SJSA1 (cell line): Measurements from ENCODE around the gene RABGEF1. TPM values are rescaled to one million over a fixed set of nuclear protein-coding genes. Genes with fewer than 3 reads are reported as not detected.
"Not testable (repeated sequence)": the region's sequence is repeated elsewhere in the genome, so short reads cannot be mapped to it uniquely, and the experiment has no call there.

Experiments
- DNase-seq, 2 experiments: peaks; one replicate each; pipeline ENCODE4 v3.0.0-alpha.2; 2015 to 2020; ENCODE audit warnings: low spot score in 2 of 2, low read depth in 1 of 2
- H3K27ac ChIP-seq: fragments of 250-450 bp; sonication (Bioruptor Pico); 2 replicates; pipeline ENCODE4 v1.5.1; 2020; ENCODE audit warnings: mild to moderate bottlenecking, moderate library complexity
- H3K27me3 ChIP-seq: fragments of 250-450 bp; sonication (Bioruptor Pico); replicated peaks from 2 replicates; pipeline ENCODE4 v1.5.1; 2020; ENCODE audit warnings: mild to moderate bottlenecking, moderate library complexity
- H3K36me3 ChIP-seq: fragments of 250-450 bp; sonication (Bioruptor Pico); 2 replicates; pipeline ENCODE4 v1.5.1; 2020; ENCODE audit warnings: mild to moderate bottlenecking
- H3K4me1 ChIP-seq: fragments of 250-450 bp; sonication (Bioruptor Pico); replicated peaks from 2 replicates; pipeline ENCODE4 v1.6.1; 2021; ENCODE audit warnings: mild to moderate bottlenecking
- H3K4me3 ChIP-seq: fragments of 250-450 bp; sonication (Bioruptor Pico); 2 replicates; pipeline ENCODE4 v1.5.1; 2020; ENCODE audit warnings: mild to moderate bottlenecking
- H3K9me3 ChIP-seq: fragments of 250-450 bp; sonication (Bioruptor Pico); replicated peaks from 2 replicates; pipeline ENCODE4 v1.5.1; 2020; ENCODE audit warnings: mild to moderate bottlenecking
- total RNA-seq: library from RNA; depleted of rRNA; stranded (reverse); fragments of >200 nt; shearing (Covaris generic); gene quantifications from 2 replicates; pipeline ENCODE4 v1.2.3, GENCODE V29; 2014

The RABGEF1 gene
- total RNA-seq, 1 experiment from 2014 or later = 34.2 TPM

DNA sequence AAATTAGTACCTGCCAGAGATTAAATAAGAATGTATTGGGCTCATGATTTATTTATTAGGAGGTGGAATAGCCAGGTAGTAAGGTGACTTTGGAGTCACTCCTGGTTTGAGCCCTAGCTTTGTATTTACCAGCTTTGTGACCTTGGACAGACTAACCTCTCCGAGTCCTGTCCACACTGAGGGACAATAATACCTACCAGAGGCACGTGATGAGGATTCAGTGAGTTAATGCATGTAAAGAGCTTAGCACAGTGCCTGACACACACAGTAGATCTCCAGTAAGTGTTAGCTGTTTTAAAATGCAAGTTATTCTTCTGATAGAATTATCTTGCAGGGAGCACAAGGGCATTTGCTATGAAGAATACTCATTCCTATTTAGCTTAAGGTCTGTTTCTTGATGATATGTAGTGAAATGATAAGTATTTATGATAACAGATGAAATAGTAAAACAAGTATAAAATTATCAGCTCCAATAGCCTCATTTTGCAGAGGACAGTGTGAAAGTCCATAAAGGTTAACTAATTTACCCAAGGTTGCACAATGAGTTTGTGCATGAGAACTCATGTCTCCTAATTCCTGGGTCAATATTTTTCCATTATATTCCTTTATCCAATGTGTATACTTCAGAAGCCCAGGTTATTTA lies 36.4 kb downstream of the RABGEF1 start:
- Histone ChIP-seq H3K4me3 (no peak overlapping the region), H3K27ac (no peak overlapping the region), H3K9me3 (no peaks in the 10 kb centered on the region), H3K36me3 (peaks cover 33% of the 10 kb centered on the region), H3K4me1 (peaks cover 37% of the 10 kb centered on the region), H3K27me3 (no peaks in the 10 kb centered on the region)
- DNase-seq = no peak

DNA sequence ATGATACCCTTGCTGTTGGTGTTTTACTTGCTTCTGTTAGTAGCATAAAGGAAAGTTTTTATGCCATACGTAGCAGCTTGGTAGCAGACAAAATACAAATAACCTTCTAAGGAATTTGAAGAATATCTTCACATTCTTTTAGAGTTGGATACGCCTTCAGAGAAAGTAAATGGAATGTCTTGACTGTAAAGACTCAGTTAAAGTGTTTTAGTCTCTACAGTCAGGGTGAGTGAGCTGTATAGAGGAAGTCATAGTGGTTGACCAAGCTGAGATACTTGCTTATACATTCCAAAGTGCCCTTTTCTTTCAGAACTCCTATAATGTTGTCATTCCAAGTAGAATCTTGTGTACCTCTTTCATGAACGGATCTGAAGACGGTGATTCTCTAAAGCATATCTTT lies 37.7 kb downstream of the RABGEF1 start:
- peaks cover 39% of the 10 kb centered on the region for H3K4me1 ChIP-seq
- H3K9me3 ChIP-seq = no peaks in the 10 kb centered on the region
- peak in 1 of 2 experiments; percentile 52 for DNase-seq
- H3K4me3 ChIP-seq = no peak overlapping the region
- no peaks in the 10 kb centered on the region for H3K27me3 ChIP-seq
- peaks cover 33% of the 10 kb centered on the region for H3K36me3 ChIP-seq
- H3K27ac ChIP-seq = peak overlapping the region; percentile 64

DNA sequence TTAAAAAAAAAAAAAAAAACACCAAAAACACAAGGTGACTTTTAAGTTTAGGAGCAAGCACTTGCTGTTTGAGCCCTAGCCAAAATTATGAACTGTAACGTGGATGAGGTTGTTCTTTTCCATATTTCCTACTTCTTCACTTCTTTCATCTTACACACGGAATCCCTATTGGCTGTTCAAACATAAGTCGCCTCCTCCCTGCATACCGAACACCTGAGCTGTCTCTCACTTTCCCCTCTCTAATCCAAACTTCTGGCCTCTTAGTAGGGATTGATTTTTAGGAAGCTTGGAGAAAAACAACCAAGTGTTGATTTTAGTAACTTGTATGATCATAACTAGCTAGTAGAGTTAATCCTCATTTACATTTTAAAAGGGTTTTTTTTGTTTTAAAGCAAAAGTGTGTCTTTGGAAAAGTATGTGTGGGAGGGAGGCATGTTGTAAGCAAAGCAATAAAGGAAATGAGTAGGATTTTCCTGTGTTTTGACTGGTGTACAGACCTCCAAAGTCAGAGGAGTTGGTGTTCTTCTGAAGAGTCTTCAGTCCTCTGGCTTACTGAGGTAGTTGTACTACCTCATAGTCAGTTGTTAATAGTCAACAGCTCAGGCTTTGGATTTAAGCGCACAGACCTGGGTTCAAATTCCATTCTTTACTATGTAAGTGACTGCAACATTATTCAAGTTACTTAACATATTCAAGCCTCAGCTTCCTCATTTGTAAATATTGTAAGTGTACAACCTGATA lies 39.3 kb downstream of the RABGEF1 start:
- no peaks in the 10 kb centered on the region for H3K9me3 ChIP-seq
- peaks cover 35% of the 10 kb centered on the region for H3K4me1 ChIP-seq
- H3K27me3 ChIP-seq = no peaks in the 10 kb centered on the region
- no peak for DNase-seq
- H3K27ac ChIP-seq = no peak overlapping the region
- peaks cover 33% of the 10 kb centered on the region for H3K36me3 ChIP-seq
- no peak overlapping the region for H3K4me3 ChIP-seq

DNA sequence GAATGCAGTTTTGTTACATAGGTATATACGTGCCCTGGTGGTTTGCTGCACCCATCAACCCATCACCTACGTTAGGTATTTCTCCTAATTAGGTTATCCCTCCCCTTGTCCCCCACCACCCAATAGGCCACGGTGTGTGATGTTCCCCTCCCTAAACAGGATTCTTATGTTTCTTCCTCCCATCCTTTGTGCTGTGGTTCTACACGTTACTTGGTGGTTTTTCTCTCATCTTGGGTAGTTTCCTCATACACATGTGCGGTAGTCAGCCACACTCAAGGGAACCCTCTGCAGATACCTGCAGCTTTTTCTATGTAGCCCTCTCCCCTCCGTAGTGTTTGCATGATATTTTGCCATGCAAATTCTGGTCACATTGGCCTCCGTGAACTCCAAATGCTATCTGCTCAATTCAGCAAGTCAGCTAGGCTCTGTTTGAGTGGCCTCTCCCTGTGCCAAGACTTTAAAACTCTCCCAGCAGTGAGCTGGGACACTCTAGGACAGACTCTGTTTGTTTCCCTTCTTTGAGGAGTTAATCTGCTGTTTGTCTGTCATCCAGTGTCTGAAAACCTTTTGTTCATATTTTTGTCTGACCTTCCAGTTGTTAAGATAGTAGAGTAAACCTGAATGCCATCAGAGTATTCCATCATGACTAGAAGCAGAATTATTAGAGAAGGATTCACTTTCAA lies 41.0 kb downstream of the RABGEF1 start:
- Histone ChIP-seq H3K4me1 (peaks cover 35% of the 10 kb centered on the region), H3K27ac (no peak overlapping the region), H3K9me3 (no peaks in the 10 kb centered on the region), H3K27me3 (no peaks in the 10 kb centered on the region), H3K4me3 (no peak overlapping the region), H3K36me3 (peaks cover 37% of the 10 kb centered on the region)
- no peak for DNase-seq

DNA sequence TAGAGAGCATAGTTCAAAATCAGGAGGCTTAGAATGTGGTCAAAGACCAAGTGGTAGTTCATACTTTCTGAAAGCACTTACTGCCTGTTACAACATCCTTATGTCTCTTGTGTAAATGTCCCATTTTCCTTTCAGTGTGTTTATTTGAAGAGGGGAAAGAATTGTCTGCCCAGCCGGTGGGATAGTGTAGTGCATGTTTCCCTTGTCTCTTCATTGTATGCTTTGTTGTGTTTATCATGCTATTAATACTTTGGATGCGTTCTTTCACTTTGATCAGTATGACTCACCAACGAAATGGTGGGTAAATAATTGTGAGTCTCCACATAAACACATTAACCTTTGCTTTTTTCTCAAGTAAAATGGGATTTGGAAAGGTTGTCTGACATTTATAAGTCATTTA lies 42.3 kb downstream of the RABGEF1 start:
- peaks cover 42% of the 10 kb centered on the region for H3K36me3 ChIP-seq
- H3K27me3 ChIP-seq, H3K9me3 ChIP-seq, H3K4me3 ChIP-seq: not testable (repeated sequence)
- DNase-seq = peak in 1 of 2 experiments; percentile 70
- H3K27ac ChIP-seq = 0 out of 2 replicates have a peak overlapping the region, but pooled peaks have one; percentile 9
- peaks cover 32% of the 10 kb centered on the region for H3K4me1 ChIP-seq

DNA sequence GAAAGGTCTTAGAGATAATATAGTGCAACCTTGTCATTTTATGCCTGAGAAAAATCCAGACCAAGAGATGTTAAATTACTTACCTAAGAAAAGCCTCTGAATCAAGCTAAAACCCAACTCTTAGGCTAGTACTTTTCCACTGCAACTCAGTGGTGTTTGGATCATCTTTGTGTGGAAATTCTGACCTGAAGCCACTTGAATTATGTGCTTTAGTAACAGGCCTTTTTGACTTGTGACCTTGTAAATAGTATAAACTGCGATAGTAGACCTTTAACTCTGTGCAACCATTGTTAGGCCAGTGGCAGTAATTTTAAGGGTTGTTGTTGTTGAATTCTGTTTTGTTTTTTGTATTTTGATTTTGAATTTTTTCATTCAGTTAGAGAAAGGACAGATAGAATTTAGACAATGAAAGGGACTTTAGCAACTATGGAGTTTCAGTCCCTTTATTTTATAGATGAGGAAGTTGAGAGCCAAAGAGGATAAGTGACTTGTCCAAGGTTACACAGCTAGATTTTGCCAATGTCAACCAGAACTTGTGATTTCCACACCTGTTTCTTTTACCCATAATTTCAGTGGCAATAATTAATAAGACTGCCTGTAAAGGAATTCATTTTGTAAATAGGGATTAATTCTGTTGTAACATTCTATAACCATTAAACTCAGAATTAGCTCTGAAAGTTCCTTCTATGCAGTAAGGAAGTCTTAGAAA lies 43.5 kb downstream of the RABGEF1 start:
- H3K27ac ChIP-seq, DNase-seq, H3K27me3 ChIP-seq, H3K4me3 ChIP-seq, H3K9me3 ChIP-seq: not testable (repeated sequence)
- H3K4me1 ChIP-seq = peaks cover 23% of the 10 kb centered on the region
- peaks cover 47% of the 10 kb centered on the region for H3K36me3 ChIP-seq

DNA sequence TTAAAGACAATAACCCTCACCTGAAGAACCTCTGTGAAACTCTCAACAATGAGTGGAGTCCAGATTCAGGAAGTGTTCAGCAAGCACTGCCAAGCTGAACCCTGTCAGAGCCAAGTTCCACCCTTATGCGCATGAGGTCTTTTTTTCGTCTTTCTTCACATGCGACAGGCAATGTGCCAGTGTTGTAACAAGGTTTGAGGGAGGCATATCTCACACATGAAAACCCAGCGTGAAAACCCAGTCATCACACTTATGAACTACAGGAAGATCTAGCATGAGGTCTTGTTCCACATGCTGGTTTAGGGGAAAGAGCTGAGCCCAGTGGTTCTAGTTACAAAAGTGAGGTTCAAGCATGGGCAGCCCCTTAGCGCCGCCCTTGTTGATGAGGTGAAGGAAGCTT lies 49.7 kb downstream of the RABGEF1 start:
- Histone ChIP-seq H3K4me1 (no peaks in the 10 kb centered on the region), H3K27ac (no peak overlapping the region), H3K9me3 (no peaks in the 10 kb centered on the region), H3K4me3 (no peak overlapping the region), H3K36me3 (peaks cover 58% of the 10 kb centered on the region), H3K27me3 (no peaks in the 10 kb centered on the region)
- DNase-seq = no peak

DNA sequence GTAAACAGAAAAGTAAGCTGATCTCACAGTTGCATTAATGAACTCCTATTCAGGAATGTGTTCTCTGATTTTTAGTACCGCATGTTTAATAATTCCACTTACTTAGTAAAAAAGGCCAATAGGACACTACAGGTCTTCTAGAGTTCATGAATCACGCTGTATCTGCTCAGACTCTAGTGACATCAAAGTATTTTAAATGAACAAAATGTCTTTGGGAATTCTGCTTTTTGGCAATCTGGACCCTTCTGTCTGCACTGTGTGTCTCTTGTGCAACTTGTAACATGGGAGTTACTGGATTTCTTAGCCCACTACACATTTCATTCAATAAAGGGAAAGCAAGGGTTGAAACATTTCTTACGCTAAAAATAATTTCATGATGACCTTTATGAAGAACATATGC lies 50.2 kb downstream of the RABGEF1 start:
- H3K27ac ChIP-seq = no peak overlapping the region
- no peaks in the 10 kb centered on the region for H3K9me3 ChIP-seq
- H3K4me1 ChIP-seq = no peaks in the 10 kb centered on the region
- DNase-seq = no peak
- no peak overlapping the region for H3K4me3 ChIP-seq
- no peaks in the 10 kb centered on the region for H3K27me3 ChIP-seq
- peaks cover 58% of the 10 kb centered on the region for H3K36me3 ChIP-seq

DNA sequence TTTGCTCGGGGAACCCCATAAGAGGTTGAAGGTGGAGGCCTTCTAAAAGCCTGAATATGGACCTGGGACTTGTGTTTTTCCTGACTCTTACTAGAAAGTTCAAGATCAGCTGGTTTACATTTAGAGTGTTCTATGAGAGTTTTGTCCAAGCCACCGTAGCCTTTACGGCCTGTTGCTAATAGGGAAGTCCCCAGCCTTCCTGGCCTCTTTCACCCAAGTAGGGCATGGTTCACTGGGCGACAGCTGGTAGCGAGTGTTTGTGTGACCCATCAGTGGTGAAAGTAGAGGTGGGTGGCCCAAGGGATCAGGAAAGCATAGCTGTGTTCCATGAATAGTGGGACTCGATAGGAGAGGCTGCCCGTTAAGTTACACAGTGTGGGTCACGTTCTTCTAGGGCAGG lies 60.1 kb downstream of the RABGEF1 start:
- Histone ChIP-seq H3K4me3 (no peak overlapping the region), H3K27ac (no peak overlapping the region), H3K36me3 (peaks cover 74% of the 10 kb centered on the region)

DNA sequence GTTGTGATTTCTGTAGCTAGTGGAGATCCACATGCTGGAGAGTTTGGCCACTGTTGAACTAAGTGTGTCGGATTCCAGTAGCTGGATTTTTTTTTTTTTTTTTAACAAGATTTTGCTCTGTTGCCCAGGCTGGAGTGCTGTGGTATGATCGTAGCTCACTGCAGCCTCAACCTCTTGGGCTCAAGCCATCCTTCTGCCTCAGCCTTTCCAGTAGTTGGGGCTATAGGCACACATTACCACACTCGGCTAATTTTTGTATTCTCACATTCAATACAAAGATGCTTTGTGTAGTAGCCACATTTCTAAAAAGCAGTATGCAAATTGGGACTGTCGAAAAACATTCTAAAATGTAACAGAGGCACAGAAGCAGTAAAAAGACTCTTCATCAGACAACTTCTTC lies 63.5 kb downstream of the RABGEF1 start:
- no peak for DNase-seq
- H3K27ac ChIP-seq = no peak overlapping the region
- no peaks in the 10 kb centered on the region for H3K9me3 ChIP-seq
- no peaks in the 10 kb centered on the region for H3K27me3 ChIP-seq
- H3K4me3 ChIP-seq = no peak overlapping the region
- peaks cover 76% of the 10 kb centered on the region for H3K36me3 ChIP-seq
- no peaks in the 10 kb centered on the region for H3K4me1 ChIP-seq

More for the DNA sequence above, 60.1 kb downstream of the RABGEF1 start:
- no peak for DNase-seq
- Histone ChIP-seq H3K4me1 (no peaks in the 10 kb centered on the region), H3K27me3 (no peaks in the 10 kb centered on the region), H3K9me3 (no peaks in the 10 kb centered on the region)

DNA sequence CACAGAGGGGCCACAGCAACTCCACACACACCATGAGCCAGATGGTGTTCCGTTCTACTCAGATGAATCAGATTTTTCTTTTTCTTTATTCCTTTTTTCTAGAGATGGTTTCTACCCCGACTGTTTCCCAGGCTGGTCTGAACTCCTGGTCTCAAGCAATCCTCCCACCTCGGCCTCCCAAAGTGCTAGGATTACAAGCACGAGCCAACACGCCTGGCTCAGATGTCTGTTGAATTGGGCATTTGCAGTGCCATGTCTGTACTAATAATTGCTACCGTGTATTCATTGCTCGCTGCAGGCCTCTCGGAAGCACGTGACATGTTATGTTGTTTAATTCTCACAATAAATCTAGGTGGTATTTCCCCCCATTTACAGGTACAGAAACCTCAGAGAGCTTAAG lies 67.2 kb downstream of the RABGEF1 start:
- H3K9me3 ChIP-seq = no peaks in the 10 kb centered on the region
- H3K27ac ChIP-seq = no peak overlapping the region
- DNase-seq = no peak
- peaks cover 63% of the 10 kb centered on the region for H3K36me3 ChIP-seq
- H3K4me1 ChIP-seq = no peaks in the 10 kb centered on the region
- H3K27me3 ChIP-seq = no peaks in the 10 kb centered on the region
- no peak overlapping the region for H3K4me3 ChIP-seq

DNA sequence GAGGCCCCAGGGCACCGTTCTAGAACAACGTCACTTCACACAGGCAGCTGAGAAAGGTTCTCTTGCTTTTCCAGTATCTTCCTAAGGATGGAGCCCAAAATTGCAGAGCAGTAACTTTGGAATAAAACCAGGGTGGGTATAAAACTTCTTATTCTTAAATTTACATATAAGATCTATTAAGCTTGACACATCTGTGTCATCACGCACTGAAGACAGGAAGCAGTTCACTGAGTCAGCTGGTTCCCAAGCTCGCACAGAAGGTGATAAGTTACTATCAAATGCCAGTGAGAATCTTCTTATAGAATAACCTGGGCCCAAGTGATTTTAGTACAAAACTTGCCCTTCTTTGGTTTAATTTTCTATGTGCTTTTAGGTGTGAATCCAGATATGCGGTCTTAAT lies 70.2 kb downstream of the RABGEF1 start:
- Histone ChIP-seq H3K9me3 (no peaks in the 10 kb centered on the region), H3K27me3 (no peaks in the 10 kb centered on the region), H3K27ac (no peak overlapping the region), H3K4me1 (no peaks in the 10 kb centered on the region), H3K36me3 (peaks cover 46% of the 10 kb centered on the region), H3K4me3 (no peak overlapping the region)
- no peak for DNase-seq

DNA sequence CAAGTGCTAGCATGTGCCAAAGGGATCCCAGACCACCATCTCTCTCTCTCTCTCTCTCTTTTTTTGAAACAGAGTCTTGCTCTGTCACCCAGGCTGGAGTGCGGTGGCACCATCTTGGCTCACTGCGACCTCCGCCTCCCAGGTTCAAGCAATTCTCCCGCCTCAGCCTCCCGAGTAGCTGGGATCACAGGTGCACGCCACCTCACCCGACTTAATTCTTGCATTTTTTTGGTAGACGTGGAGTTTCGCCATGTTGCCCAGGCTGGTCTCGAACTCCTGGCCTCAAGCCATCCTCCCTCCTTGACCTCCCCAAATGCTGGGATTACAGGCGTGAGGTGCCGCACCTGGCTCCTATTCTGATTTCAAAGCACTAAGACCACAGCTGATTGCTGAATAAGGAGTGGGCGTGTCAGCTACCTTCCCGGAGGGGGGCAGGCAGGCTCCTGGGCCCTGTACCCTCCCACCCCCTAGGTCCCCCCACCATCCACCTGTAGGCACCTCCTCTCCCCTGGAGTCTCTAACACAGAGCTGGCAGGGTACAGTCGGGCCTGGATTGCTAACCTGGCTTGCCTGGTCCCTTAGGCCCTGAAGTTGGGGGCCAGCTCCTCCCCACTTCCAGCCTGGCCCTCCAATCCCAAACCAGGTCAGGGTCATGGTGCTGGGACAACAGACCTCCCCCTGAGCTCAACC lies 74.8 kb downstream of the RABGEF1 start:
- H3K9me3 ChIP-seq, H3K27me3 ChIP-seq, H3K4me1 ChIP-seq, H3K4me3 ChIP-seq, H3K36me3 ChIP-seq, DNase-seq, H3K27ac ChIP-seq: not testable (repeated sequence)
